ENCODE measurements around the gene PLXNB2.

DNA sequence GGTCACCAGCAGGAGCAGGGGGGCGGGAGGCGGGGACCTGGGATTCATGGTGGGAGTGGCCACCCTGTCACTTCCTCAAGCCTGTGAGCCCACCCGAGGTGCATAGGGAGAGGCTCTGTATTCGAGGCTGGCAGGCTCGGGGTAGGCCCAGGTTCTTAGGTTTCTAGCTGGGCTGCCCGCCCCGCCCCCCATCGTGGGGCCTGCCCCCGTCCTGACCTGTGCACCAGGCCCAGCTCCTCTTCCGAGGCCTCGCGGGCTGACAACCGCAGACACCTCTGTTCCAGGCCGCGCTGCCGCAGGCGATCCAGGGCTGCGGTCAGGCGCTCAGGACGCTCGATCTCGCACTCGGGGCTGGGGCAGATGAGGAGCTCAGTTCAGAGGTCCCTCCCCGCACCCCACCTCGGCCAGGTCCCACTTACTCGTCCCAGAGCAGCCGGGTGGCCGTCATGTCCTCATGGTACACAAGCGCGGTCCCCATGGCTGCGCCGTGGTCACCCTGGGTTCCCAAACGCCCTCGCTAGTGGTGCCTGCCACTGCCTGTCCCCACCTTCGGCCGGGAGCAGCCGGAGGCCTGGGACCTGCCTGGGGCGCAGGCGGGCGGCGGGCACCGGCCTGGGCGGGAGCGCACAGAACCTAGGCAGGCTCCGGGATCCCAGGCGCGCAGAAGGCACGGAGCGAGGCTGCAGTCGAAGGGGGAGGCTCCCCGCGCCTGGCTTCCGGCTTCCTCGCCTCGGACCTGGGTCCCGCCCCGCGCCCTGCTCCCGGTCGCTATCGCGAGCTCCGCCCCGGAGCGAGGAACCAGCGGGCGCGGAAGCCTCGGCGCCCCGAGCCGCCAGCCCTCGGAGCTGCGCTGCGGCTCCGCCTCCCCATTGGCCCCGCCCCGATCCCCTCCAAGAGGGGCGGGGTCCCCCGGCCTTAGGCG, 56.6 kb downstream of the PLXNB2 start, which contains the start of gene HDAC10:
- no peak; the same call in 1 of the 2 replicates for TF ChIP-seq POLR2AphosphoS5 (IDR thresholded peaks at IDR 0.05; ENCODE audit: low read depth, low read length)
- TF ChIP-seq REST (IDR thresholded peaks at IDR 0.05; ENCODE audit: insufficient read depth in 1 of 2, low read depth in 2 of 2, low read length in 2 of 2), result no peak
- no peak for TF ChIP-seq FOXP2 (optimal IDR thresholded peaks at IDR 0.05; ENCODE audit: borderline replicate concordance, extremely low read depth, extremely low read length, insufficient read depth)
- TF ChIP-seq SIN3A (IDR thresholded peaks at IDR 0.05; ENCODE audit: borderline replicate concordance, insufficient read depth, low read length), result no peak
- TF ChIP-seq TAF1 (IDR thresholded peaks at IDR 0.05; ENCODE audit: borderline replicate concordance, insufficient read depth, low read length), result no peak
